Measurements from ENCODE around the gene CREB3L2. TPM values are rescaled to one million over a fixed set of nuclear protein-coding genes. Genes with fewer than 3 reads are reported as not detected.

Gene CREB3L2
- total RNA-seq, 4 donors from 2014 or later, result 16.4 to 37.0 (median 19.9) TPM

DNA sequence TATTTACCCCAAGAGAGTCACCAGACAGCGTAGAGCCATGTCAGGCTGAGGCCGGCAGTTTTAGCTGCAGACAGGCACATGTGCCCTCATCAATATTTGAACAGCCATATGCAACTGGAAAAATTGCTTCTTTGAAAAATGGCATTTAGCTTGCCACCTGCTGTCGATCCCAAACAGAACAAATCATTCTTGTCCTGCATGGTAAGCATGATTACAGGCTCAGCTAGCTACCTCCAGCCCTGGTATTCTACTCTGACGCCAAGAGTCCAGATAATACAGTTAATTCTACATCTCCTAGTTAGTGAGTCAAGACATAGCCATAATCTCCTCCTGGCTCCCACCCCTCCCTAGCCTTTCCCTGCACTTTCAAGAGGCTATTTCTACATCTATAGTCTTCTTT, 7.7 kb downstream of the CREB3L2 start:
- Histone ChIP-seq H3K36me3 (no peaks in the 10 kb centered on the region), H3K9me3 (no peaks in the 10 kb centered on the region), H3K27ac (peak overlapping the region; percentile 80 to 99 (median 94)), H3K4me1 (peaks cover 25 to 83% (median 44%) of the 10 kb centered on the region in 4 donors), H3K27me3 (no peaks in the 10 kb centered on the region), H3K4me3 (no peak overlapping the region)
- in situ Hi-C loops (cut with MboI; ENCODE audit: low pct_ligation_motif_present in 1 of 4, low pct_unique_long_range_greater_than_20kb in 1 of 4, low sequenced_read_pairs in 3 of 4) (loop anchor here in 1 of 4 donors (10.0 kb wide), 1 partner anchor 59 kb away; no protein-coding TSS in a partner anchor), intact Hi-C loops (cut with DNase I; ENCODE audit: low total_unique reads) (loop anchor here (5.0 kb wide), 1 partner anchor 37 kb away; no protein-coding TSS in a partner anchor)
- WGBS, 2 donors (ENCODE audit: low coverage in 1 of 2), result 73 to 86% methylated on average over 3 to 4 of the region's 4 CpGs
- TF ChIP-seq, protein P1, sequence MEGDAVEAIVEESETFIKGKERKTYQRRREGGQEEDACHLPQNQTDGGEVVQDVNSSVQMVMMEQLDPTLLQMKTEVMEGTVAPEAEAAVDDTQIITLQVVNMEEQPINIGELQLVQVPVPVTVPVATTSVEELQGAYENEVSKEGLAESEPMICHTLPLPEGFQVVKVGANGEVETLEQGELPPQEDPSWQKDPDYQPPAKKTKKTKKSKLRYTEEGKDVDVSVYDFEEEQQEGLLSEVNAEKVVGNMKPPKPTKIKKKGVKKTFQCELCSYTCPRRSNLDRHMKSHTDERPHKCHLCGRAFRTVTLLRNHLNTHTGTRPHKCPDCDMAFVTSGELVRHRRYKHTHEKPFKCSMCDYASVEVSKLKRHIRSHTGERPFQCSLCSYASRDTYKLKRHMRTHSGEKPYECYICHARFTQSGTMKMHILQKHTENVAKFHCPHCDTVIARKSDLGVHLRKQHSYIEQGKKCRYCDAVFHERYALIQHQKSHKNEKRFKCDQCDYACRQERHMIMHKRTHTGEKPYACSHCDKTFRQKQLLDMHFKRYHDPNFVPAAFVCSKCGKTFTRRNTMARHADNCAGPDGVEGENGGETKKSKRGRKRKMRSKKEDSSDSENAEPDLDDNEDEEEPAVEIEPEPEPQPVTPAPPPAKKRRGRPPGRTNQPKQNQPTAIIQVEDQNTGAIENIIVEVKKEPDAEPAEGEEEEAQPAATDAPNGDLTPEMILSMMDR (IDR thresholded peaks at IDR 0.05), result no peak
- TF ChIP-seq POLR2AphosphoS5 (IDR thresholded peaks at IDR 0.05), result no peak
- no peak for TF ChIP-seq EP300 (IDR thresholded peaks at IDR 0.05; ENCODE audit: low read depth)
- TF ChIP-seq POLR2A (IDR thresholded peaks at IDR 0.05), result no peak
- DNase-seq, result no peak

DNA sequence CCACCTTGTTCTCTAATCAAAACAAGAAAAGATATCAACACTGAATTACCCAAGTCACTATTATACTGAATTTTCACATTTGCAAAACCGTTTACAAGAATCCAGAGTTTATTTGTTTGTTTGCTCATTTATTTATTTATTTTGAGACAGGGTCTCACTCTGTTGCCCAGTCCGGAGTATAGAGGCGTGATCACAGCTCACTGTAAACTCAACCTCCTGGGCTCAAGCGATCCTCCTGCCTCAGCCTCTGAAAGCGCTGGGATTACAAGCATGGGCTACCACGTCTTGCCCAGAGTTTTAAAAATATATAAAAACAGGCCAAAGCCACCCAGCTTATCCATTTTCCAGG, 8.5 kb downstream of the CREB3L2 start:
- Histone ChIP-seq H3K4me3 (no peak overlapping the region), H3K27ac (peak overlapping the region; percentile 80 to 99 (median 94)), H3K27me3 (no peaks in the 10 kb centered on the region), H3K4me1 (peaks cover 26 to 87% (median 51%) of the 10 kb centered on the region in 4 donors), H3K9me3 (no peaks in the 10 kb centered on the region), H3K36me3 (no peaks in the 10 kb centered on the region)
- WGBS, 2 donors (ENCODE audit: low coverage in 1 of 2), result 87 to 97% methylated on average over 6 of the region's 6 CpGs
- DNase-seq, result no peak
- TF ChIP-seq, protein P1 (IDR thresholded peaks at IDR 0.05), result no peak
- TF ChIP-seq POLR2AphosphoS5 (IDR thresholded peaks at IDR 0.05), result no peak
- TF ChIP-seq POLR2A (IDR thresholded peaks at IDR 0.05), result no peak
- no peak for TF ChIP-seq EP300 (IDR thresholded peaks at IDR 0.05; ENCODE audit: low read depth)
- in situ Hi-C loops (cut with MboI; ENCODE audit: low pct_ligation_motif_present in 1 of 4, low pct_unique_long_range_greater_than_20kb in 1 of 4, low sequenced_read_pairs in 3 of 4), result loop anchor here in 1 of 4 donors (10.0 kb wide), 1 partner anchor 59 kb away; no protein-coding TSS in a partner anchor
- intact Hi-C loops (cut with DNase I; ENCODE audit: low total_unique reads), result loop anchor here (5.0 kb wide), 1 partner anchor 36 kb away; no protein-coding TSS in a partner anchor

DNA sequence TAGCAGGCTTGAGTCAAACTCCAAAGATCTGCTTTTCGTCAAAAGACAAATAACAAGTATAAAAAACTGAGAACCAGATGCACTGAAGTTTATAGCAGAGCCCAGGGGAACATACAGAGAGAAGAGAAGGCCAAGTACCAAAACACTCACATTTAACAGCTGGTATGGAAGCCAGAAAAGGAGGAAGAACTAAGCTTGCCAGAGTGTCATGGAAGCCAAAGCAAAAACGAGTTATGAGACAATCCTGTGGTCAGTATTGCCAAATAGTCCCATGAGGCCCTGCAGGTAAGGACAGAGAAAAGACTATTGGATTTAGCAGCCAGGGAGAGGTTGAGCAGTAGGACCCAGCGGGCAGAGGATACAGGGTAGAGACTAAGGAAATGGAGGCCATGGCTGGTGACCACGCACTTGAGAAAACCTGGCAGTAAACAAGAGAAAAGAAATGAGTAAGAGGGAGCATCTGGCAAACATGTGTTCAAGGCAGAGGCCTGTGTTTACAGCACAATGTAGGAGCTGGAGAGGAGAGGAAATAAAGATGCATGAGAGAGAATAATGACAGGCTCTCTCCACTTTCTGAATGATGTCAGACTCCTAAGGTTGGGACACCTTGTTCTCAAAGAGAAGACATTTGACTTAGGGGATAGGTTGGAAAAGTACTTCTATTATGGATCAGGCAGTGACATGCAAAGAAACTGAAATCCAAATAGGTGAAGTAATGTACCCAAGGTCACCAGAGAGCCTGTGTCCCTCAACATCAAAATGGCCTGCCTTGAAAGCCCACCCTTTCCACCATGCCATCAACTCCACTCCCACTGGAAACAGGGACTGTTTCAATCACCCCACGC, 9.1 kb downstream of the CREB3L2 start:
- in situ Hi-C loops (cut with MboI; ENCODE audit: low pct_ligation_motif_present in 1 of 4, low pct_unique_long_range_greater_than_20kb in 1 of 4, low sequenced_read_pairs in 3 of 4) (loop anchor here in 1 of 4 donors (10.0 kb wide), 1 partner anchor 58 kb away; no protein-coding TSS in a partner anchor), intact Hi-C loops (cut with DNase I; ENCODE audit: low total_unique reads) (loop anchor here (5.0 kb wide), 1 partner anchor 35 kb away; no protein-coding TSS in a partner anchor)
- WGBS, 2 donors (ENCODE audit: low coverage in 1 of 2), result 57% methylated on average over 5 of the region's 5 CpGs
- peak overlapping the region; percentile 80 to 99 (median 94) for H3K27ac ChIP-seq
- peaks cover 30 to 87% (median 56%) of the 10 kb centered on the region in 4 donors for H3K4me1 ChIP-seq
- TF ChIP-seq EP300 (IDR thresholded peaks at IDR 0.05; ENCODE audit: low read depth), result peak; percentile 51
- TF ChIP-seq POLR2AphosphoS5 (IDR thresholded peaks at IDR 0.05), result peak; percentile 57 to 79 (median 65)
- TF ChIP-seq, protein P1 (IDR thresholded peaks at IDR 0.05), result no peak
- DNase-seq, result peak; percentile 58
- H3K27me3 ChIP-seq, result no peaks in the 10 kb centered on the region
- no peaks in the 10 kb centered on the region for H3K36me3 ChIP-seq
- no peaks in the 10 kb centered on the region for H3K9me3 ChIP-seq
- H3K4me3 ChIP-seq, result no peak overlapping the region

DNA sequence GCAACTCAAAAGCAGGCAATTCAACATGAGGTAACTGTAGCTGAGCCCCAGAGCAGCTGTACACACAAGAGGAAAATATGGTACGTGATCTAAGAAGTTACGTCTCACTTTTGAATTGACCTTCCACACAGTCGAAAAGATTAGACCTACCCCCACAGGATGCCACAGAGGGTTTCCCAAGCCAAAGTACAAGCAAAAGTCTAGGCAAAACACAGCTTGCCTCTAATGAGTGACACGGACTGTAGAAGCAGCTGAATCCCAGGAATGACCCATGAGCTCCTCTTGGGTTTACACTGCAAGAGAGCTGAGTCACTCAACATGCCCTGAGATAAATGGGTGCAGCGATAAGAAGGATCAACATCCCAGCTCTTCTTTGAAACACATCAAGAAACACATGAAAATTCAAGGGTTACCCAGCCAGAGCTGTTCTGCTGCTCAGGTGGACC, 9.8 kb downstream of the CREB3L2 start:
- intact Hi-C loops (cut with DNase I; ENCODE audit: low total_unique reads), result loop anchor here (5.0 kb wide), 1 partner anchor 35 kb away; no protein-coding TSS in a partner anchor
- peak overlapping the region; percentile 80 to 99 (median 94) for H3K27ac ChIP-seq
- H3K4me3 ChIP-seq, result no peak overlapping the region
- in situ Hi-C loops (cut with MboI; ENCODE audit: low pct_ligation_motif_present in 1 of 4, low pct_unique_long_range_greater_than_20kb in 1 of 4, low sequenced_read_pairs in 3 of 4), result loop anchor here in 1 of 4 donors (10.0 kb wide), 1 partner anchor 57 kb away; no protein-coding TSS in a partner anchor
- TF ChIP-seq POLR2AphosphoS5 (IDR thresholded peaks at IDR 0.05), result no peak
- no peak for TF ChIP-seq EP300 (IDR thresholded peaks at IDR 0.05; ENCODE audit: low read depth)
- TF ChIP-seq POLR2A (IDR thresholded peaks at IDR 0.05), result no peak
- TF ChIP-seq, protein P1 (IDR thresholded peaks at IDR 0.05), result no peak
- peaks cover 35 to 88% (median 59%) of the 10 kb centered on the region in 4 donors for H3K4me1 ChIP-seq
- WGBS, 2 donors (ENCODE audit: low coverage in 1 of 2), result 68 to 69% methylated on average over 5 of the region's 5 CpGs
- H3K27me3 ChIP-seq, result no peaks in the 10 kb centered on the region
- no peak for DNase-seq
- no peaks in the 10 kb centered on the region for H3K9me3 ChIP-seq
- H3K36me3 ChIP-seq, result no peaks in the 10 kb centered on the region
